IPS DF 19.7 (cell line): ENCODE results near the gene LETM1.

Experiments used
- DNase-seq: peaks from one replicate; pipeline ENCODE4 v3.0.0-alpha.2; 2013; ENCODE audit warnings: low read depth, low spot score

LETM1 gene

GRCh38 chr4:1778642-1779392, 77.1 kb downstream of the LETM1 start:
- DNase-seq, result no peak

- DNase-seq, result no peak
Measured at GRCh38 chr4:1777822-1778641, 77.9 kb downstream of the LETM1 start.

GRCh38 chr4:1776521-1777161, 79.3 kb downstream of the LETM1 start:
- DNase-seq, result no peak

DNA sequence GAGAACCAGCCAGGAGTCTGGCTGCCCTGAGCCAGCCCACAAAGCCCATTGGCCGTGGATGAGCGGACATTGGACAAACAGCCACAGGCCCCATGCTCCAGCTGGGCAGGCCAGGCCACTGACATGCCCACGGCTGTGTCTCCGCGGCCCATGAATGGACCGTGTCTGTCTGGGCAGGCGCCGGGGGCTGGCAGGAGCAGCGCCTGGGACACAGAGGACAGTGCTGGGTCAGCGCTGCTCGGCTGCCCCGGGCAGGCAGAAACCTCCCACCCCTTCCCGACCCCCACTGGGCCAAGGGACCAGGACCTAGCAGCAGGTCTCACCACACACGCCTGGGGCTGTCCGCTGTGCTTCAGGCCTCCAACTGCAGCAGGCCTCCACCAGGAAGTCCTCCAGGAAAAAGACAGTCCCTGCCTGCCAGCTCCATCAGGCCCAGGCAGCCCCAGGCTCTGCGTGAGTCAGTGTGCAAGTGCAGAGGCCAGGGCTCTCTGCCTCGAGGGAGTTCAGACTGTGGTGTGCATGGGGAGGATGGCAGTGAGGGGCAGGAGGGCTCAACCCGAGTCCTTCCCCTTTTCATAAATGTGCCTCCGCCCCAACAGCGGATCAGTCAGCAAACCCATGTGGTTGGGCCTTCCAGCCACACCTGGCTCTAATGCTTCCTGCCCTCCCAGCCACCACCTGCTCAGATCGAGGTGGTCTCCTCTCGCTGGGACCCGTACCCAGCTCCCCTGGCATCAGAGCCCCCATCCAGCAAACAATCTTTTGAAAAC, 80.0 kb downstream of the LETM1 start:
- DNase-seq, result no peak

GRCh38 chr4:1773754-1774153, 82.2 kb downstream of the LETM1 start:
- DNase-seq, result no peak

GRCh38 chr4:1772853-1773538, 83.0 kb downstream of the LETM1 start:
- no peak for DNase-seq

DNA sequence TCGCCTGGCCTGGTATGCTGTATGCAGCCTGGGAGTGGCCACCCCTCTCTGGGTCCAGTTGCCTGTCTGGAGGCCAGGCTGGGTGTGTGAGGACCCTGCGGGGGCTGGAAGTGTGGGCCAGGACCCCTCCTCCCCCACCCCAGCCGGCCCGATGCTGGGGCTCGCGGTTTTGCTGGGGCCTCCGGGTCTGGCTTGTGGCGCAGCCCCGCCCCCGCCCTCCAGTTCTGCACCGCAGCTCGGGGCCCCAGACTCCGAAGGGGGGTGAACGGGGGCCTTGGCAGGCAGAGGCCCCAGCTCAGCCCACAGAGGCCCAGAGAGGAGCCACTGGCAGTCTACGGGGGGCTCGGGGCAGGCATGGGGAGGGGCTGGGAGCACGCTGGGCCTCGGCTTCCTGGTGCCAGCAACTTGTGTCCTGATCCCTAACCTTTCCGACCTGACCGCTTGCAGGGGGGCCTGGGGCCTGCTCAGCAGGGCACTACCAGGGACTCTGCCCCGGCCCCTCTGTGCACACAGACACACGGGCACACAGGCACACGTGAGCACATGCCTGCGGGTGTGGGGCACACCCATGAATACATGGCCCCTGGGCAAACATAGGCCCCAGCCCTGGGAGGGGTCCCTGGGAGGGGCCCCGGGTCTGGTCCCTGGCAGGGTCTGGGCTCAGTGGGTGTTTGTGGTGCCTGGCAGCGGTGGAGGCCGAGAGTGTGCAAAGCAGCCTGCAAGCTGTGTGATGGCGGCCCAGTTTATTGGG, 84.2 kb downstream of the LETM1 start:
- DNase-seq, result no peak

DNA sequence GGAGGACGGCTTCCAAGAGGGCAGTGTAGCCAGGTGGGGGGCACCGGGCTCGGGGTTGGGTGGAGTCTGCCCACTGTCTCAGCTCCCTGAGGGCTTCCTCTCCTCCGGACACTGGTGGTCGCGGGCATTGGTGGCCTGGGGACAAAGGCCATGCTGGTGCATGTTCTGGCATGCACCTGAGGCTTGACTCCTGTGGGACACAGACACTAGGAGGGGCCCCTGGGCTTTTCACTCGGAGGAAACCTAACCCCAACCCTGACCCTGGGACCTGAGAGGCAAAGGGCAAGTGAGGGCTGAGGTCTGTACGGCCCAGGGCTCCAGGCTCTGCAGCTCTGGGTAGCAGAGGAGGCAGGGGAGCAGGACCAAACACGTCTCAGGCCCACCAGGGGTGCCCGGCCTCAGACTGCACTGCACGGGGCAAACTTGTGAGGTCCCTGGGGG, 85.1 kb downstream of the LETM1 start:
- DNase-seq, result no peak

- DNase-seq, result no peak
Measured at GRCh38 chr4:1770245-1770644, 85.7 kb downstream of the LETM1 start.

DNA sequence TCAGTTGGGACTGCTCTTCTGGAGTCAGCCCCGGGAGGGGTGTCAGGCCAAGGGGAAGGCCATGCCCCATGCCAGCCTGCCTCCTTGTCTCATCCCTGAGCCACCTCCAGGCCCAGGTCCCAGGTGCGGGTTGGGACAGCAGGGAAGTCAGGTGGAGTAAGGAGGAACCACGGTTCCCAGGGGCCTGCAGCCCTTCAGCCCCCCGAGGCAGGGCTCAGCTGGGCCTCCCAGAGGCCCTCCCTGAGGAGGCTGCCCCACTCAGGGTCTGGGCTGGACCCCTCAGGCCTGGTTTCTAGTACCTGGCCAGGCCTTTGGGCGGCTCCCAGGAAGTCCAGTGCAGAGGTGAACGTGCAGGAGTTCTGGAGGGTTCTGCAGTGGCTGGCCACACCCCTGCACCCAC, 86.3 kb downstream of the LETM1 start:
- DNase-seq, result no peak

DNA sequence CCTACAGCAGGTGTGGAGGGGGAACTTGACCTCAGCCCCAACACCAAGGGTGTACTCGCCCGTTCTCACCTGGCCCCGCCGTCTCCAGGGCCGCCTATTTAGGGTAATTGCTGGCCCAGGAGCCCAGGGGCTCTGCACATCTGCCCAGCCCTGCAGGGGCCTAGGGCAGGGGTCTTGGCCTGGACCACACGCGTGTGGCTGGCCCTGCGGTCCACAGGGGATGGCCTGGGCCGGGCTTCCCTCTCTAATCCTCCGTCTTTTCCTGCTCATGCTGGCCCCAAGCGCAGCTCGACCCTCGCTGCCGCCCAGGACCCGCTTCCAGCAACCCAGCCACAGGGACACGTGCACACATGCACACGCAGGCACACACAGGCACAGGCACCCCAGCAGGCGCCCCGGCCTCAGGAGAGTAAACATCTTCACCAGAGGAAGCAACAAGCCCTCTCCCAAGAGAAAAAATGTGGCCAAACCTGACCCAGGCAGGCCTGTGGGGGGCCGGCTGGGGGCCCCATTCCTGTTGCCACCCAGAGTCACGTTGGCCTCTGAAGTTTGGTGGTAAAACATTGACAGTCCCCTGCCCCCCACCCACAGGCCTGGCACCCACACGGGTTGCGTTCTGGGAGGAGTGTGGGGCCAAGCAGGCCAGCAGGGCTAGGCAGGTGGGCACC, 87.5 kb downstream of the LETM1 start:
- no peak for DNase-seq

- DNase-seq, result no peak
Measured at GRCh38 chr4:1767770-1768366, 88.1 kb downstream of the LETM1 start.

- no peak for DNase-seq
Measured at GRCh38 chr4:1767061-1767769, 88.7 kb downstream of the LETM1 start.

GRCh38 chr4:1766106-1767060, 89.6 kb downstream of the LETM1 start:
- no peak for DNase-seq

DNA sequence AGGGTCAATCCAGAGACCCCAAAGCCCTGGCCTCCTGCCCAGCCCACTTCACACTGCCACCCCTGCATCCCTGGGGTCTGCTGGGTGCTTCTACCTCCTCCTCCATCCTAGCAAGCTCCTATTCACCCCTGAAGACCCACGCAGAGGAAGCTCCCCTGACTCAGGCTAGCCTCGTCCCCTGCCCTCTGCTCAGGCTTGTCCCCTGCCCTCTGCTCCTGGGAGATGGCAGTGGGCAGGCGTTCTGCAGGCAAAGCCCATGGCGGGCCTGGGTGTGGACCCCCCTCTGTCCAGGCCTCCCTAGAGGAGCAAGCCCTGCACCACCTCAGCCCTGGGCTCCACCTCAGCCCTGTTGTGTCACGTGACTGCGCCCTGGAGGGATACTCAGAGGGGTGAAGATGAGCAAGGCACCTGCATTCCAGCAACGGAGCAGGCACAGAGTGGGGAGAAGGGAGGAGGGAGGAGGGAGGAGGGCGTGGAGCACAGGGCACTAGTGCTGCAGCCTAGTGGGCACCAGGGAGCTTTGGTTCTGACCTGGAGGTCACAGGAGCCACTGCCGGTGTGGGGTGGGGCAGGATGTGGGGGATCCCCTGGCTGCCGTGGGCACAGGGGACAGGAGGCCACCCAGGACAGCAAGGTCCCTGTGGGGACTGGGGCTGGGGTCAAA, 90.4 kb downstream of the LETM1 start:
- no peak for DNase-seq

DNA sequence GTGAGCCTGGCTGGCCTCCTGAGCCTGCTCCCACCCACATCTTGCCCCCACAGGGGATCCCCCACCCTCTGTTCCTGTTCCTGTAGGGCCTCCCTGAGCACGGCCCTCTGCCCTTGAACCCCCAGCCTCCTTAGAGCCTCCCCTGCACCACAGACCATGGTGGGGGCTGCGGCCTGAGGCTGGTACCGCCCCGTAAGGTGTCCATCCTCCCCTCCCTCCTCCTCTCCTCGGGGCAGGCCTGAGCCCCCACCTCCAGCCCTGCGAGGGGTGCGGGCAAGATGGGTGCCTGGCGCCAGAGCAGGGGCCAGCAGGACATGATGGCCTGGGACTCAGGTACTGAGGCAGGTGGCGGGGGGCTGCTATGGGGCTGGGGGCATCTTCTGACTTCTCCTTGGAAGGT, 91.3 kb downstream of the LETM1 start:
- no peak for DNase-seq

GRCh38 chr4:1763550-1764080, 92.3 kb downstream of the LETM1 start:
- DNase-seq, result no peak
